Stimulated activated CD8-positive, alpha-beta memory T cell treated with anti-CD3 and anti-CD28 coated beads, Interleukin-12 subunit alpha, Interleukin-12 subunit beta, amount 100 ng/mL, for 1 hour (primary cell): ENCODE results near the gene GSC2.

Experiments used
- DNase-seq: peaks from one replicate; pipeline ENCODE4 v3.0.0-alpha.2; 2020; ENCODE audit warnings: low read depth

The GSC2 gene

DNA sequence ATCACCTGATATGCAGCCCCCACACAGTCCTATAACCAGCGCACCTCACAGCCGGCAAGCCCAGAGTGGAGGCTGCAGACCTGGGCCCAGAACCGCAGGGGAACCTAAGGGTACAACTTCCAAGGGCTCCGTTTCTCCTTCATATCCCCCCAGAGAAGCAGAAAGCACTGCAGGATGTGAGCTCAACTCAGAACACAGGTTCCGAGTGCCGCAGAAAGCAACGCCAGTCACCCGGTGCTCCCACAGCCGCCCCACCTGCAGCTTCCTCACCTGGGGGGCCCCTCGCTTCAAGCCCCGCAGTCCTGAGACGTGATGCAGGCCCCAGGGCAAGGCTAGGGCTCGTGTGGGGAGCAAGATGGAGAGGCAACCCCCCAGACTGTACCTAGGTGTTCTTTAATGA lies 16.5 kb downstream of the GSC2 start:
- no peak for DNase-seq

GRCh38 chr22:19132693-19133400 lies 17.2 kb downstream of the GSC2 start:
- no peak for DNase-seq

GRCh38 chr22:19132153-19132552 lies 17.9 kb downstream of the GSC2 start:
- no peak for DNase-seq

DNA sequence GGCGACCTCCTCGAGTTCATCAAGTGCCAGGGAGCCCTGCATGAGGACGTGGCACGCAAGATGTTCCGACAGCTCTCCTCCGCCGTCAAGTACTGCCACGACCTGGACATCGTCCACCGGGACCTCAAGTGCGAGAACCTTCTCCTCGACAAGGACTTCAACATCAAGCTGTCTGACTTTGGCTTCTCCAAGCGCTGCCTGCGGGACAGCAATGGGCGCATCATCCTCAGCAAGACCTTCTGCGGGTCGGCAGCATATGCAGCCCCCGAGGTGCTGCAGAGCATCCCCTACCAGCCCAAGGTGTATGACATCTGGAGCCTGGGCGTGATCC lies 18.4 kb downstream of the GSC2 start:
- DNase-seq = no peak

DNA sequence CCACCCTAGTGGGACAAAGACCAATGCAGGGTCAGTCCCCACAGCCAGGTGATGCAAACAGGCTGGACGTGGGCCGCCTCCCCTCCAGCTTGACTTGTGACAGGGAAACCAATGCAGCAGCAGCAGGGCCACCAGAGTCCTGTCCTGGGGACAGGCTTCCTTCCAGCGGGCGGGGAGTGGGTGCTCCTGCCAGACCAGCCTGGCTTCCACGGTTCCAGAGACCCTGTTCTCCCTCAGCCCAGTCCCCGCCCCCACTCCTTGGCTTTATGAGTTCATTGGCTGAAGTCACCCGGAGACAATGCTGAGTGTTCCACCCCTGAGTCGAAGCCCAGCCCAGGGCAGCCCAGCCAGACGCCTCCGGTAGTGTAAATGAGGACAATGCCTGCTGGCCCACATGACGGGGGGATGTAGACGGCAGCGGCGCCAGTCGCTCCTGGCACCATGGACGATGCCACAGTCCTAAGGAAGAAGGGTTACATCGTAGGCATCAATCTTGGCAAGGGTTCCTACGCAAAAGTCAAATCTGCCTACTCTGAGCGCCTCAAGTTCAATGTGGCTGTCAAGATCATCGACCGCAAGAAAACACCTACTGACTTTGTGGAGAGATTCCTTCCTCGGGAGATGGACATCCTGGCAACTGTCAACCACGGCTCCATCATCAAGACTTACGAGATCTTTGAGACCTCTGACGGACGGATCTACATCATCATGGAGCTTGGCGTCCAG lies 19.0 kb downstream of the GSC2 start, which contains the start of gene TSSK2:
Gene TSSK2, plus strand, starts transcription at position 350 of the 726 bp plus-strand sequence. Its CDS starts 92 bp downstream, at position 442.
- DNase-seq = no peak

- no peak for DNase-seq
Measured at GRCh38 chr22:19129871-19130270, 20.2 kb downstream of the GSC2 start.

DNA sequence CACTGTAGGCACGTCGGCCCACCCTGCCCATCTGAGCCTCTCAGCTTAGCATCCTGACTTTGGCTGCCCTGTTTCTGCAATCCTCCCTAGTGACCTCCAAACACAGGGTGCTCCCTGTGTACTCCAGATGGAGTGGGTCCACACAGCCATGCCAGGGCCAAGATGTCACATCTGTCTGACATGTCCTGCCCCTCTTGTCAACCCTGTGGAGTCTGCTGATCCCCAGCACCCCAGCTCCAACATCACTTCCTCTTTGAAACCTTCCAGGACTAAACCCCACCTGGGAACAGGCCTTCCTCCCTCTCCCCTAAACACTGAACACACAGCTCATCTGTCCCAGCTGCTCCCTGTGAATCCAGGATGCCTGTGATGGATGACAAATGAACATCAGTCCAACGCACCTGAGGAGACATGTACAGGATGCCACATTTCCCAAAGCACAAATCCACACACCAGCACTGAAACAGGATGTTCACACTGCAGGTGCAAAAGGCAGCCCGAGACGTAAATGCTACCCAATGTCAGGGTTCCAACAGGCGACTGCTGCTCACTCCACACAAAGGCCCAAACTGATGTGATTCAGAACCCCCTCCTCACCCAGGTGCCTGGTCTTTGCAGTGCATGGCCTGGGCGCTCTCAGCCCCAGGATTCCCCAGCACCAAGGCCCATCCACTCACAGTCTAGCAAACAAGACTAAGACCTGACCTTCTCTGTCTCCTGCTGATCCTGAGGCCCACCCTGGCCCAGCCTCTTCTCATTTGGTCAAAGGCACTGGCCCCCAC lies 21.0 kb downstream of the GSC2 start:
- no peak for DNase-seq

GRCh38 chr22:19128009-19128401 lies 22.1 kb downstream of the GSC2 start:
- DNase-seq = no peak

GRCh38 chr22:19127329-19128008 lies 22.6 kb downstream of the GSC2 start:
- no peak for DNase-seq

DNA sequence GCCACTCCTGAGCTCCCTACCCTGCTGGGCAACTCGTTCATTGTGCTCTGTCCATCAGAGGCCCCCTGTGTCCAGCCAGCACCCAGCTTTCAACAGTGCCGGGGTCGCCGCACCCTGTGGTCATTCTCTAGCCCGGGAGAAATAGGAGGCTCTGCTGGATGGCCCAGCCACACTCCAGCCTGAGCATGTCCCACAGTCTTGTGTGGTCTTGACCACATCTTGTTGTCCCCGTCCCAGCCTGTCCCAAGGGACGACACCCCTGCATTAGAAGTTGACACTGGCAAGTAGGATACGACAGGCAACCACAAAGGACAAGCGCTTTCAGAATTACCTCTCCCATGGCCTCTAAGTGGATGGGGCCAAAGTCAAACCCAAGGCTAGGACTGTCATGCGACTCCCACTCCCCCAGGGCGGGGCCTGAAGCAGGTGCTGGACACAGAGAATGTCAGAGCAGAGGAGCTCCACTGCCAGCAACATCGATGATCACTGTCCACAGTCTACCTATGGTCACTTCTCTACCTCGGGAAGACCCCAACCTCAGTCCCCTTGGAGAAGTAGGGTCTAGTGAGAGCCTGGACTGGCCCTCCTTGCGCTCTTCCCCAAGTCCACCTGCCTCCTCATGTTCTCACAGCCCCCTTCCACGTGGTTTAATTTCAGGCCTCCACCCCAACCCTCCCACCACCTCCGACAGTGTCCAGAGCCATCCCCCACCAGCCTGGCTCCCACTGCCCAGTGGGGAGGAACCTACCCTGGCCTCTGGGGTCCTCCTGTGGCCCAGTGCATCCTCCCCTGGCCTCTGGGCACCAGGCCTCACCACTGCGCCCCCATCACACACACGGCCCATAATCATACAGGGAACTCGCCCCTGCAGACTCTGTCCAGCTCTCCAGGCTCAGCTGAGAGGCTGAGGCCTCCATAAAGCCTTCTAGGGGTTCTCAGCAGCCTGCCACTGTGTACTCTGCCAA lies 23.5 kb downstream of the GSC2 start:
- DNase-seq = no peak

DNA sequence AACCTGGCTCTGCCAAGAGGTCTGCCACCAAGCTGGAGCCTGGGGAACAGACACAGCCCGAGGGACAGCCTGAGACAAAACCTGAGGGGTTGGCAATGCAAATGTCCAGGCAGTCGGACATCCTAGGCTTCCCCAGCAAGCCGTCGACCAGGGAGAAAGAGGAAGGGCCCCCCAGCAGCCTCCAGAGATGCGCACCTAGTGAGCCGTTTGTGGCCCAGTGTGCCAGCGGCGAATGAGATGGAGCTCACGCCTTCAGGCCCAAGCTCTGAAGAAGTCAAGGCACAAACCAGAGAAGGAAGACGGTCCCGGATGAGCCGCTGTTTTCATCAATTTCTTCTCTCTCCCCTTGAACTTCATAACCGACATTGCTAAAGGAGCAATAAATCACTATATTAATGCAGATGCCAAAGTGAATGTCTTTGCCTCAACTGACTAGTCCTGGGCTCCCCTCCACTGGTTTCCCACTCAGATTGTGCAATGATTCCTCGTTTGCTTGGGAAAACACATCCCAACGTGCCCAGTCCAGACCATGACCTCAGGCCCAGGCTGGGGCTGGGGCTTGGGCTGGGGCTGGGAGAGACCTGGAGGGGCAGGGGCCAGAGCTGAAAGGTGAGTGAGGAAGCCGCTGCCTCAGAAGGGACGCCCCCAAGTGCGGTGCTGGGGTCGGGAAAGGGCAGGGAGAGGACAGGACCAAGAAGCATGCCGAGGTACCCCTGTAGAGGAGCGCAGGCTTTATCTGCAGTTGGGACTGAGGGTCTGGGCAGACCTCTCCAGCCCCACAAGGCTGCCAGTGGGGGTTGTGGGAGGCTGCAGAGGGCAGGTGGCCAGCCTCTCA lies 24.4 kb downstream of the GSC2 start:
- DNase-seq = no peak

GRCh38 chr22:19125011-19125410 lies 25.1 kb downstream of the GSC2 start:
- no peak for DNase-seq

GRCh38 chr22:19124377-19124776 lies 25.7 kb downstream of the GSC2 start:
- DNase-seq = no peak

DNA sequence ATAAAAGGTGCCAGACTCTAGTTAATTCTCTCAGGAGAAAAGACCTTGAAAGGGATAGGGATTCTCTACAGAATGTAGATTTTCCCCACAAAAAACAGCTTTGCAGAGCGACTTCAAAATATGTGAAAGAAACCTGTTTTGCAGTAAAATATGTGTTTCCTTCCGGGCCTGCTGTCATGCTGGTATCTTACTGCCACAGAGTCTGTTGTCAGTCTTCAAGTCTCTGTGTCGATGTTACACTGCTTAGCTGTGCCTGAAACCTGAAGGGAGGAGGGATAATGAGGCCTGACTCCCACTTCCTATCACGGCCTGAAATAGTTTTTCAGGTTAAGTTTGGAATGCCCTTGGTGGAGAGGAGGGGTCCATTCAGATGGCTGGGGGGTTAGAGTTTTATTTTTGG lies 26.2 kb downstream of the GSC2 start:
- no peak for DNase-seq

DNA sequence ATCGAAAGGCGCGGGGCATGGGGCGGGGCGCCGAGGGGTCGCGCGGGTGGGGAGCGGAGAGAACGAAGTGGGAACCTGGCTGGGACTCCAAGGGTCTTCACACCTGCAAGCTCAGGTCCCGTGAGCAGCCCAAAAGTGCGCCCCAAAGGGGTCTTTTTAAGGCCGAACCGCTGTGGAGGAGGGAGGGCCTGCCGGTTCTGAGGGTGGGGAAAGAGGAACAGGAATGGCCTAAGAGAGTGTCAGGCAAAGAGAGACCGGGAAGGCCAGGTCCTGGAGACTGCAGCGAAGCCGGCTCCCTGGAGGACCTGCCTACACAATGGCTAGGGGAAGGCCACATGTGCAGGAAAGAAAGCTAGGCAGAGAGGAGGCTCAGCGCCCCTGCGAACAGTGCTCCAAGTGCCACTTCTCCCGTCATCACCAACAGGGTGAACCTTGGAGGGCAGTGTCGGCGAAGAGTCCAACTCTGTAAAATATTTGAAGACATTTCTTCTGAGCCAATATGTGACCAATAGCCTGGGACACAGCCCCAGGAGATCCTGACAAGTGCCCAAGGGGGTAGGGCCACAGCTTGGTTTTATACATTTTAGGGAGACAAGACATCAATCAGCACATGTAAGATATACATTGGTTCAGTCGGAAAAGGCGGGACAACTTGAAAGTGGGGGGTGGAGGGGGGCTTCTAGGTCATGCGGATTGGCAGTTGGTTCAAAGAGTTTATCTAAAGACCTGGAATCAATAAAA lies 27.2 kb downstream of the GSC2 start:
- DNase-seq = no peak

DNA sequence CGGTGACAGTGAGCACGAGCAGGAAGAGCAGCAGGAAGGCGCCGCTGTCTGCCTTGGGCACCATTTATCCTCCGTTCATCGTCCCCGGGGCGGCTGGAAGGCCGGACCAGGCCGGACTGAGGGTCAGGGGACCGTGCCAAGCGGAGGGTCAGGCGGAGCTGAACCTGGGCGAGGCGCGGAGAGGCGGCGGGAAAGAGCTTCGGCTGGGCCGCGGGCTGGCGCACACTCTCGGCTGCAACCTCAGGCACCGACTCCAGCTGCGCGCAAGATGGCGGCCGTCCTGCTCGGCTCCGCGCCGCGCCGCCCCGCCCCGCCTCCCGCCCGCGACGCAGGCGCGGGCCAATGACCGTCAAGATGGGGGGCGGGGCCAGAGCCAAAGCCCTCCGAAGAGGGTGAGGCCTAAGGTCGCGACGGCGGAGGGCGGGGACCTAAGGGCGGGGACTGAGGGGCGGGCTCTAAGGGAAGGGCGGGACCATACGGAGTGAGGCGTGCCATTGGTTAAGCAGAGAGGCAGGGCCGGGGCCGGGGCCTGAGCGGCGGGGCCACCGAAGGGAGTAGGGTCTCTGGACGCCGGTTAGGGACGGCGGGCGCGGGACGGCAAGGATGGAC lies 27.8 kb downstream of the GSC2 start, which contains the start of gene DGCR2:
Gene DGCR2, minus strand, starts transcription at position 270 of the 609 bp plus-strand sequence. Its CDS starts 206 bp downstream, at position 64.
- peak; percentile 94 for DNase-seq

- DNase-seq = no peak
Measured at GRCh38 chr22:19121631-19122142, 28.4 kb downstream of the GSC2 start.

GRCh38 chr22:19120829-19121630 lies 29.1 kb downstream of the GSC2 start:
- no peak for DNase-seq
